HL-60 (cell line): ENCODE measurements around the gene OTULINL.

Experiments used
- DNase-seq, 2 experiments: peaks; one replicate each; pipeline ENCODE4 v3.0.0-alpha.2; 2010 to 2020; ENCODE audit warnings: low read depth in 1 of 2, low spot score in 1 of 2
- H3K27ac ChIP-seq: fragments of 250-450 bp; sonication (Bioruptor Pico); replicated peaks from 2 replicates; pipeline ENCODE4 v1.5.1; 2020; ENCODE audit warnings: mild to moderate bottlenecking, moderate library complexity
- H3K27me3 ChIP-seq: fragments of 250-450 bp; sonication (Bioruptor Pico); 2 replicates; pipeline ENCODE4 v1.5.1; 2021; ENCODE audit warnings: mild to moderate bottlenecking, moderate library complexity; ENCODE audit not compliant: insufficient read depth, poor library complexity, severe bottlenecking
- H3K4me3 ChIP-seq: replicated peaks from 2 replicates; pipeline ENCODE4 v1.5.1; 2011; ENCODE audit warnings: mild to moderate bottlenecking, control low read depth, low read length; ENCODE audit not compliant: insufficient read depth
- CTCF ChIP-seq: IDR thresholded peaks from one replicate; pipeline ENCODE4 v1.5.1; 2011; ENCODE audit warnings: low read length, control low read depth, inconsistent platforms; ENCODE audit not compliant: insufficient read depth
- GABPA ChIP-seq: IDR thresholded peaks from 2 replicates; pipeline ENCODE4 v1.6.1; 2012; ENCODE audit warnings: low read depth
- POLR2AphosphoS5 ChIP-seq: IDR thresholded peaks from 2 replicates; pipeline ENCODE4 v1.6.1; 2012; ENCODE audit warnings: low read depth
- REST ChIP-seq: IDR thresholded peaks from 2 replicates; pipeline ENCODE4 v1.6.1; 2012; ENCODE audit warnings: low read depth; ENCODE audit not compliant: insufficient replicate concordance
- SPI1 ChIP-seq: IDR thresholded peaks from 2 replicates; pipeline ENCODE4 v1.6.1; 2012; ENCODE audit warnings: low read depth, mild to moderate bottlenecking, borderline replicate concordance

OTULINL gene

GRCh38 chr5:14600846-14601245, 19.3 kb downstream of the OTULINL start:
- H3K4me3 ChIP-seq: no peak overlapping the region
- DNase-seq: no peak
- H3K27me3 ChIP-seq: no peaks in the 10 kb centered on the region
- no peak for TF ChIP-seq GABPA
- TF ChIP-seq REST: no peak
- no peak for TF ChIP-seq SPI1
- no peak for TF ChIP-seq CTCF
- TF ChIP-seq POLR2AphosphoS5: no peak
- H3K27ac ChIP-seq: no peak overlapping the region

- TF ChIP-seq SPI1: no peak
- TF ChIP-seq REST: no peak
- no peak for TF ChIP-seq GABPA
- no peak for TF ChIP-seq POLR2AphosphoS5
- TF ChIP-seq CTCF: no peak
- H3K27ac ChIP-seq: no peak overlapping the region
- DNase-seq: no peak
These were observed 21.5 kb downstream of the OTULINL start for GRCh38 chr5:14603141-14603540.

GRCh38 chr5:14607104-14607503, 25.5 kb downstream of the OTULINL start:
- H3K27ac ChIP-seq: peak overlapping the region; percentile 12
- no peaks in the 10 kb centered on the region for H3K27me3 ChIP-seq
- TF ChIP-seq SPI1 (no peak), GABPA (no peak), CTCF (no peak), POLR2AphosphoS5 (no peak), REST (no peak)
- H3K4me3 ChIP-seq: no peak overlapping the region
- no peak for DNase-seq

More at GRCh38 chr5:14603141-14603540, 21.5 kb downstream of the OTULINL start:
- Histone ChIP-seq H3K27me3 (no peaks in the 10 kb centered on the region), H3K4me3 (no peak overlapping the region)
